ENCODE results near the gene CUX1.
"Not testable (repeated sequence)": the region's sequence is repeated elsewhere in the genome, so short reads cannot be mapped to it uniquely, and the experiment has no call there.

Gene CUX1

DNA sequence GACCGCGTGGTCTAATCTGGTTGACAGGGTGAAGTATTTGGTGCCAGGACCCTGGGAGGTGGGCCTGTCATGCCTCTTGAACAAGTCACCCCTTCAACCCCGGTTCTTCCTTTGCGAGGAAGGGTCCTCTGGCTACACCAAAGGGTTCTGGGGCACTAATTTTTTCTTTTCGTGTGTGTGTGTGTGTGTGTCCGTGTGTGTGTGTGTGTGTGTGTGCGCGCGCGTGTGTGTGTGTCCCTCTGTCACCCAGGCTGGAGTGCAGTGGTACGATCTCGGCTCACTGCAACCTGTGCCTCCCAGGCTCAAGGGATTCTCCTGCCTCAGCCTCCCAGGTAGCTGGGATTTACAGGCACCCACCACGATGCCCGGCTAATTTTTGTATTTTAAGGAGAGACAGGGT is 483.9 kb downstream of the CUX1 start:
- not testable (repeated sequence) for DNase-seq

DNA sequence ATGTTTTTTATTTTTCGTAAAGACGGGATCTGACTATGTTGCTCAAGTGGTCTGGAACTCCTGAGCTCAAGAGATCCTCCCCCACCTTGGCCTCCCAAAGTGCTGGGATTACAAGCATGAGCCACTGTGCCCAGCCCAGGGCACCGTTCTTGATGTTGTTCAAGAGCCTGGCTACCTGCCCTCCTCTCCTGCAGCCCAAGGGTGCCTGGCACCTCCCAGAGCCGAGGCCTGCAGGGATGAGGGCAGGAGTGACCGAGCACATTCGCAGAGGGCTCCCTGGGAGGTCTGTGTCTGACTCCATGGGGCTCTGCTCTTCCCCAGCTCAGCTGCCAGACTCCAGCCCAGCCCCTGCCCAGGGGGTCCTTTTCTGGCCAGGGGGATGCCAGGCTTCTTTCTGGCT is 484.6 kb downstream of the CUX1 start:
- DNase-seq: no peak

DNA sequence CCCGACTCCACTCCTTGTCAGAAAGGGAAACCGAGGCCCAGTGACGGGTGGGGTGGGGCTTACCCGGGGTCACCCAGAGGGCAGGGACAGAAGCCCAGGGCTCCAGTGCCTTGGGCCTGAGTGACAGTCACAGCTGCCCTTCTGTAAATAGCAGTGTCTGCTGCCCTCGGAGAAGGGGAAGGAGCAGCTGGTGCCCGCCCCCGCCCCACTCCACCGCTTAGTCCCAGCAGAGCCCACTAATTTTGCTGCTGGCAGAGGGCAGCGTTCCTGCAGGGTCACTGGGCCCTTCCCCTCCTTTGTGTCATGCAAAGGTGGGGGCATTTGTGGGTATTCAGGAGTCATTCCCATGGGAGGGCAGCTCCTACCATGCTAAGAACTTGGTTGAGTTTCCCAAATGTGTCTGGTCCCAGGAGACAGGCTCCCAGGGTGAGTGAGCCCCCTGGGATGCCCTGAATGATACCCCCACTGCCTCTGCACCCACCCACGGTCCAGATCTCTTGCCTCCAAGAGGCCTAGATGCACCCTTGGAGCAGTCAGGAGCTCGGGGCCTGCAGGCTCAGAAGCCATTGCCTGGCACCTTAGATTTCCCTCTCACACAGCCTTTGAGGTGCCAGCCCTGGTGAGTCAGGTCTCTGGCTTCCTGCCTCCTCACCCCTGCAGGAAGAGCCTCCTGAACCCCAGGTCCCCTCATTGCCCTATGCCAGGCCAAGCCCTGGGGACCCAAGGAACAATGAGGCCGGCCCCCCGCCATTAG is 486.4 kb downstream of the CUX1 start:
- DNase-seq: no peak

DNA sequence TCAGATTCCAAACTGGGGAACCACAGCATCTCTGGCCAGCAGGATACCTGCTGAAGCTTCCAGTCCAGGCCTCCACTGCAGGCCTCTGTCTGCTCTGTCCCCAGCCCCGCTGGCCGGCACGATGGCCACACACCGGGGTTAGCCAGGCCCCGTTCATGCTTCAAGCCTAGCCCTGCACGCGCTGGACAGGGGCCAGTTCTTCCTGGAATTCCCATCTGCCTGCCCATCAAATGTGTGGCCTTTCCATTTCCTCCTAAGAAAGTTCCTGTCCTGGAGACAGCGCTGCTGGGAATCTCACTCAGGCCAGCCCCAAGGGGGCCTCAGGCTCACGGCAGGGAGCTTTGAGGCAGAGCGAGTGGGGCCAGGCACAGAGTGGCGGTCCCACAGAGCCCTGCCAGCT is 487.2 kb downstream of the CUX1 start:
- no peak for DNase-seq

DNA sequence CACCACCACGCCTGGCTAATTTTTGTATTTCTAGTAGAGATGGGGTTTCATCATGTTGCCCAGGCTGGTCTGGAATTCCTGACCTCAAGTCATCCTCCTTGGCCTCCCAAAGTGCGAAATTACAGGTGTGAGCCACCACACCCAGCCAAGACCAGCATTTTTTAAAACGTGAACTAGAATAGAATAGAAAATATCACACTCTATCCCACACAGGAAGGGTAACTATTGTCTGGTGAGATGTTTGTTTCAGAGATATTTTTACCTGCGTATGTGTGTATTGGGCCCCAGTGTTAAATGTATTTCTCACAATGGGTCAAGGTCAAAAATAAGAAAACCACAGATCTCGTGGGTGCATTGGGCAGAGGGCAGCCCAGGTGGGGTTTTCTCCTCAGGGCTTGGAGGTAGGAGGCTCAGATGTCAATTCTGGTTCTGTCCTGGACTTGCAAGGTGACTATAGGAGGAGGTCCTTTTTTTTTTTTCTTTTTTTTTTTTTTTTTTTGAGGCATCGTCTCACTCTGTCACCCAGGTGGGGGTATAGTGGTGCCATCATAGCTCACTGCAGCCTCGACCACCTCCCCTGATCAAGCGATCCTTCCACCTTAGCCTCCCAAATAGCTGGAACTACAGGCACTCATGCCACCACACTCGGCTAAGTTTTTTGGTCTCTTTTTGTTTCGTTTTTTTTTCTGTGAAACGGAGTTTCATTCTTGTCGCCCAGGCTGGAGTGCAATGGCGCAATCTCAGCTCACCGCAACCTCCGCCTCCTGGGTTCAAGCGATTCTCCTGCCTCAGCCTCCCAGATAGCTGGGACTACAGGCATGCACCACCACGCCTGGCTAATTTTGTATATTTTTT is 488.2 kb downstream of the CUX1 start:
- no peak for DNase-seq

DNA sequence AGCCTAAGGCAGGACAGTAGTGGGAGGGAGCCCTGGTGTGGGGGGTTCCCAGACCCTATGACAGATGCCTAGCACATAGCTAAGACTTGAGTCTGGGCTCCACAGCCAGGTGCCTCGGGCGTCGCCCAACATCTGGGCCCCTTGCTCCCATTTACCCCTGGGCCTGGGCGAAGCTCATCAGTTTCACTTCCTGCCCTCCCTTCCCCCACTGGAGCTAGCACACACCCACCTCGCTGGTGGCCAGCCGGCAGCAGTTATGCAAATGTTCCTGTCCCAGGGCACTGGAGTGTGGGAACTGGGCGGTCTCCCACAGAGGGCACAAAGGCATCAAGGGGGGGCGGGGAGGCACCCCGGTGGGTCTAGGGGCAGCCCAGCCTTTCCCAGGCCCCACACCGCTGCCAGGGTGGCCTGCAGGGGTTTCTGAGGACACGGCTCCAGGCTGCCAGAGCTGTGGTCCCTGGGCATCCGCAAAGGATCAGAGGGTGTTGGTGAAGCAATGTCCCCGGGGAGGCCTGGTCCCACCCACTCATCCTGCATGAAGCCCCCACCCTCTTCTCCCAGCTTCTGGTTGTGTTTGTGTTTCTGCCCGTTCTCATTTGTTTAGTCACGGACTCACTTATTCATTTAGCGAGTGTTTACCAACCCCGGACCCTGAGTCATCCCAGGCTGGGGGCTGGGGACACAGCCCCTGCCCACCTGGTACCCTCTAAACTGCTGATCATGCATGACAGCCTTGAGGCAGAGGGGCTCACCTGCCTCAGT is 489.7 kb downstream of the CUX1 start:
- DNase-seq: no peak

DNA sequence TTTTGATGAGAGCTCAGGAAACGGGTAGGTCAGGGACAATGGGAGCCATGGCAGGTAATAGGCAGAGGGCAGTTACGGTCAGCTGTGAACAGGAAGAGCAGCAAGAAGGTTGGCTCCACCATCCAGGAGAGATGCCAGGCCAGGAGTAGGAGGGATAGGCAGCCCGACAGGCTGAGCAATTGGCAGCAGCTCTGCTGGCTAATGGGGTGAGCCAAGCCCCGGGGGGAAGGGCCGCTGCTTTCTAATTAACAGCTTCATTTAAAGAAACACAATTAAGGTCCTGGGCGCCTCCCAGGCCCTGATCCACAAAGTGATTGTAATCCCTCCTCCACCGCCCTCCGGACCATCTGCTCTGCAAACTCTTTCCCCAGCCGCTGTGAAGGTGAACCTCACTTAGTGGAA is 493.0 kb downstream of the CUX1 start:
- no peak for DNase-seq

DNA sequence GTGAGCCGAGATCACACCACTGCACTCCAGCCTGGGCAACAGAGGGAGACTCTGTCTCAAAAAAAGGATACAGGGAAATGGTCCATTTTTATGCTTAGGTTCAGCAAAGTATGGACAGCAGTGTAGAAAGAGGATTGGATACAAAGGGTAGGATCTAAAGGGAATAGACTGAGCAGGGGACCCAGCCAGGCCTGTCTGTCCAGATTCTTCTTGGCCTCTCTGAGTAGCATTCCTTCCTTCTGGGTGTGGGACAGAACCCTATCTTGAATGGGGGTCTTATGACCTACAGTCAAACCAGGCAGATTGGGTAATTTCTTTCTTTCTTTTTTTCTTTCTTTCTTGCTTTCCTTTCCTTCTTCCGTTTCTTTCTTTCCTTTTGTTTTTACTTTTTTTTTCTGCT is 494.9 kb downstream of the CUX1 start:
- DNase-seq: no peak

DNA sequence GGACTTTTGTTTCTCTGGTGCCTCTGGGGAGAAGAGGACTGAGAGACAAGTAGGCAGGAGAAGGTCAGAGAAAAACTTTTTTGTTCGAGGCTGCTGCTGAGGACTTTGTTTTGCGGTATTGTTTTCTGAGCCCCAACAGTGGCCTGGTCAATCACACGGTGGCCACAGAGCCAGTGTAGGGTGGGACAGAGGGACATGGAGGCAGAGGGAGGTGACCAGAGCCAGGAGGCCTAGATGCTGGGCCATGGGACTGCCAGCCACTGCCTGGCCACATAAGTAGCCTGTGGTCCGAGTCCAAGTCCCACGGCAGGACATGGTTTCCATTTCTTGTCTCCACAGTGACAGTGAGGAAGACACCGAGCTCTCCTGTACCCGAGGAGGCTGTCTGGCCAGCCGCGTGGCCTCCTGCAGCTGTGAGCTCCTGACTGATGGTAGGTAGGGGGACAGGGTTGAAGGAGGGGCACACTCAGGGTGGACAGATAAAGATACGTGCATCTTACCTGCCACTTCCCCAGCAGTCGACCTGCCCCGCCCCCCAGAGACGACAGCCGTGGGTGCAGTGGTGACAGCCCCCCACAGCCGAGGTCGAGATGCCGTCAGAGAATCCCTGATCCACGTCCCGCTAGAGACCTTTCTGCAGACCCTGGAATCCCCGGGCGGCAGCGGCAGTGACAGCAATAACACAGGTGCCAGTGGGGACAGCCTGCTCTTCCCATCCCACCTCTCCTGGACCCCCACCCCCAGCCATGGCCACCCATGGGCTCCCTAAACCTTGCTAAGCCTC is 496.8 kb downstream of the CUX1 start:
- no peak for DNase-seq

DNA sequence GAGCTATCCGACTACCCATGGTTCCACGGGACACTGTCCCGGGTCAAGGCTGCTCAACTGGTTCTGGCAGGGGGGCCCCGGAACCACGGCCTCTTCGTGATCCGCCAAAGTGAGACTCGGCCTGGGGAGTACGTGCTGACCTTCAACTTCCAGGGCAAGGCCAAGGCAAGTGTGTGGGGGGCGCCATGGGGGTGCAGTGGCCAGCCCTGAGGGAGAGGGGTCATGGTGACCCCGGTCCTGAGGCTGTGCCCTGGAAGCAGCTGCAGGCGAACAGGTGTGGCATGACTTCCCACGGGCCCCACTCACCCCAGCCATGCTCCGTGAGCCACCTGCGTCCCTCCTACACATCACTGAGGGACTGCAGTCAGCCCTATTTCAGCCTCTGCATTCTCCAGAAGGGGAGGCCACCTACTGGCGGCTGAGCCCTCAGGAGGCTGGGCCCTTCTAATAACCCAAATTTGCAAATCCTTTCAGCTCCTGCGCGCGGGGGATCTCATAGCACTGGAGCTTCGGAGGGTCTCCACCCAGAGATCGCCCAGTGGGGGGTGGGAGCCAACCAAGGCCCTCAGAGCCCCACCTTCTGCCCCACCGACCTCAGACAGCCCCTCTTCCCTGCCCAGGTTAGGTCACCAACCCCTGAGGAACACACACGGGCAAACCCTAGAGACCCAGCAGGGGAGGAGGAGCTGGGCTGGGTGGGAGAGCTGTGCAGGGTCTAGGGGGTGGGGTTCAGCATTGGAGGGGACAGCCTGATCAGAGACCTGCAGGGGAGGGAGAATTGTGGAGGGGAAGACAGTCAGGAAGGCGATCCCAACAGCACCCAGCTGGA is 500.0 kb downstream of the CUX1 start:
- no peak for DNase-seq

DNA sequence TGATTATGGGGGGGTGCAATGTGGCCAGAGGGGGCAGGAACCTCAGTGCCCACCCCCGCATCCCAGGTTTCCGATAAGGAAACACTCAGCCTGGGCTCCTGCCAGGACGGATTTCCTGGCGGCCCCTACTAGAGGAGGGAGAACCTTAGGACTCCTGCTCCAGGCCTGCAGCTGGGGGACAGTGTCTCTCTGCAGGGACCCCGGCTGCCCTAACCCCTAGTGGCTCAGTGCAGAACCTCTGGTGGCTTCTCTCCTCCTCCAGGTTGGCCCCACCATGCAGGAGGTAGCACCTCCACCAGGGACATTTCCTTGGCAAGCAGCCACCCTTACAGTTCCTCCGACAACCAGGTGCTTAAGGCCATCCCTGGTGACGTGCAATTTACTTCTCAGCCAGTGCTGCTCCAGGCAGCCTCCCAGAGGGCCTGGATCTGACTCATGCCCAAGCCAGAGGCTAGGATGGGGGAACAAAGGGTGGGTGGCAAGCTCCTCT is 501.1 kb downstream of the CUX1 start:
- no peak for DNase-seq

DNA sequence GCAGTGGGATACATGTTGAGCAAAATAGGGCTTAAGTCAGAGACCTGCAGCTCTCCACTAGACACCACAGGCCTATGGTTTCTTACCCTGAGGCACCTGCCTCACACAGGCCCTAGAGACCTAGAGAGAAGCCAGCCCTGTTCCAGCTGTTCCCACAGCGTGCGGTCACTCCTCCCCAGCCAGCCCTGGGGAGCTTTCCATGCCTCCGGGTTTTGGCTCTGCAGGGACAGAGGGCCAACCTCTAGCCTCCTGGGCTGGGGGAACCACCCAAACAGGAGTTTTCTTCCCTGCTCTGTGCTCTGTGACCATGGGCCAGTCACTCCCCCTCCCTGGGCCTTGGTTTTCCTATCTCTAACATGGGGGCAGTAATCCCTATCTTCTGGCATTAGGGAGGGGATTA is 502.2 kb downstream of the CUX1 start:
- no peak for DNase-seq

DNA sequence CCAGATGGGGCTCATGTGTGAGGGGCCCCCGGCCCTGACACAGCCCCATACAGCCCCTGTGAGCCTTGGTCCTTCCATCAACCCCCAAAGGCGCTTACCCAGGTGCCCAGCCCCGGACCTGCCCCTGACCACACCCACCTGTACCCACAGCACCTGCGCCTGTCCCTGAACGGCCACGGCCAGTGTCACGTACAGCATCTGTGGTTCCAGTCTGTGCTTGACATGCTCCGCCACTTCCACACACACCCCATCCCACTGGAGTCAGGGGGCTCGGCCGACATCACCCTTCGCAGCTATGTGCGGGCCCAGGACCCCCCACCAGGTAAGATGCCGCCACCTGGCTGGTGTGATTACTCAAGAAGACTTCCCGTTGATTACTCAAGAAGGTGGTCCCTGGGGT is 502.8 kb downstream of the CUX1 start:
- DNase-seq: no peak

DNA sequence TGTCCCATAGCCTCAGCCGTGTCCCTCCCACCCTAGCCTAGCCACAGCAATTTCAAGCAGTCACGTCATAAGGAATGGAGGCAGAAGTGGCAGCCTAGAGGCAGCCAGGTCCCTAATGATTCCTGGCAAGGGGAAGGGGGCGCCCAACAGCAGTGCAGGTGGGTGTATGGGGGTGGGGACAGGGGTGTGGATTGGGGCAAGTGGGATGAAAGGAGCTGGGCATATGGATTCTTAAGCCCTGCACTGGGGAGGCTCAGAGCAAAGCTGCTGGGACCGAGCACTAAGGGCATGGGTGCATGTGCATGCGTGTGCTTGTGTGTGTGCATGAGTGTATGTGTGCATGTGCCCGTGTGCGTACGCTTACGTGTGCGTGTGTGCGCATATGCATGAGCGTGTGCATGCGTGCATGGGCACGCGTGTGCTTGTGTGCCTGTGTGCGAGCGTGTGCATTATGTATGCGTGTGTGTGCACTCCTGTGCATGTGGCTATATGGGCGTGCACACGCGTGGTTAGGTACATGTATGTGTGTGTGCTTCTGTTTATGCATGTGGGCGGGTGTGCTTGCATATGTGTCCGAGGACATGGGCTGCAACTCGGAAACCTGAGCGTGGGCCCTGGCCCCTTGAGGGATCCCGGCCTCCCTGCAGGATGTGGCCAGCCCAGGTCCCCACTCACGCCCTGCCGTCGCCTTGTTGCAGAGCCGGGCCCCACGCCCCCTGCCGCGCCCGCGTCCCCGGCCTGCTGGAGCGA is 503.4 kb downstream of the CUX1 start:
- DNase-seq: no peak

DNA sequence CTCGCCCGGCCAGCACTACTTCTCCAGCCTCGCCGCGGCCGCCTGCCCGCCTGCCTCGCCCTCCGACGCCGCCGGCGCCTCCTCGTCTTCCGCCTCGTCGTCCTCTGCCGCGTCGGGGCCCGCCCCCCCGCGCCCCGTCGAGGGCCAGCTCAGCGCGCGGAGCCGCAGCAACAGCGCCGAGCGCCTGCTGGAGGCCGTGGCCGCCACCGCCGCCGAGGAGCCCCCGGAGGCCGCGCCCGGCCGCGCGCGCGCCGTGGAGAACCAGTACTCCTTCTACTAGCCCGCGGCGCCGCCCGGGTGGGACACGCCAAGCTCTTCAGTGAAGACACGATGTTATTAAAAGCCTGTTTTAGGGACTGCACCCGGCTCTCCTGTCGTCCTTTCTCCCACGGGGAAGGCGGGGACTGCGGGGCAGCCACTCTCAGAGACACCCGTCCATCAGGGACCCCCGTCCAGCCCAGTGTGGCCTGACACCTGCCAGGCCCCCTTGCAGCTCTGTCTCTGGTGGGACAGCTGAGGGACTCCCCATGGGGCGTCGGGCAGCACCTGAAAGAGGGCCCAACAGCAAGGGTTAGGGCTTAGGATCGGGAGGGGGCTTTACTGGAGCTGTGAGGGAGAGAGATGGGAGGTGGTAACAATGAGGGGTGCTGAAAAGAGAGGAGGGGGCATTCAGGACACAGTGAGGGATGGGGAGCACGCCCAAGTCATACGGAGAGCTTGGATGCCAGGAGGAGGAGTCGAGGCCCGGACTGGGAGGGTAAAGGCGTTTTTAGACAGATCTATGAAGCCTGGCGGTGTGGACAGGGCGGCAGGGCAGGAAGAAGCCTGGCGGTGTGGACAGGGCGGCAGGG is 504.1 kb downstream of the CUX1 start:
- no peak for DNase-seq

DNA sequence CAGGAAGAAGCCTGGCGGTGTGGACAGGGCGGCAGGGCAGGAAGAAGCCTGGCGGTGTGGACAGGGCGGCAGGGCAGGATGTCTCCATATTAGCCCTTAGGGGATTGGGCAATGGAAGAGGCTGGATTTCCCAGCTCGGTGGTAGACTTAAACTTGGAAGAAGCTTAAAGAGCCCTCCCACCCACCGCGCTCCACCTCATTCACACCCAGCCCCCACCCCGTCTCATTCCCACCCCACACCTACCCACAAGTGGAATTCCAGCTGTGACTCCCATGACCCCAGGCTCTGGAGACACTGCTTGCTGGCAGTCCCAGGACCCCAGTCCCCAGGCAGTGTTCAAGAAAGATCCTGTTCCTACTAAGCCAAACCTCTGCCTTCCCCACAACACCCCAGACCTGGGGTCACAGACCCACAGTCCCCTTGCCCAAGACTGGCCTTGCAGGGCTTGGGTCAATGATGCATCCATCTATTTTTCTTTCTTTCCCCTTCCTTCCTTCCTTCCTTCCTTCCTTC is 504.8 kb downstream of the CUX1 start:
- DNase-seq: no peak

DNA sequence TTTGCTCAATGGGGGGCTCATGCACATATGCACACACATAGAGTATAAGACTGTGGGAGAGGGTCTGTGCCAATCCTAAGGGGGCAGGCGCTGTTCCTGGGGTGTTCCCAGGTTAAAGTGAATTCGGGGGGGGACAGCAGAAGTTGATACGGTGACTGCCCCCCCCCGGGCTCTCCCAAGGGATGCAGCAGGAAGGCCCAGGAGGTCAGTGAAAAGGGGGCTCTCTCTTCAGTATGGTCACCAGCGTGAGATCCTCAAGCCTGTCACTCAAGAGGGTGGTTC is 506.4 kb downstream of the CUX1 start:
- no peak for DNase-seq

DNA sequence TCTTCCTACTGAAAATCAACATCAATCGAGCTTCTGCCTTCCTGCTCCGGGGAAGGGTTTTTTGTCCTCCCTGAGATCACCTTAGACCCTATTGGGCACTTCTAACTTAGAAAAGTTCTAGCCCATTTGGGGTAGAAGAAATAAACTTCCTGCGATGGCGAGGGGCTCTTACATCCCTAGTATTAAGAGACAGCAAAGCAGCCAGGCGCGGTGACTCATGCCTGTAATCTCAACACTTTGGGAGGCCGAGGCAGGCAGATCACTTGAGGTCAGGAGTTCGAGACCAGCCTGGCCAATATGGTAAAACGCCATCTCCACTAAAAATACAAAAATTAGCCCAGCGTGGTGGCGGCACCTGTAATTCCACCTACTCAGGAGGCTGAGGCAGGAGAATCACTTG is 507.7 kb downstream of the CUX1 start:
- not testable (repeated sequence) for DNase-seq

DNA sequence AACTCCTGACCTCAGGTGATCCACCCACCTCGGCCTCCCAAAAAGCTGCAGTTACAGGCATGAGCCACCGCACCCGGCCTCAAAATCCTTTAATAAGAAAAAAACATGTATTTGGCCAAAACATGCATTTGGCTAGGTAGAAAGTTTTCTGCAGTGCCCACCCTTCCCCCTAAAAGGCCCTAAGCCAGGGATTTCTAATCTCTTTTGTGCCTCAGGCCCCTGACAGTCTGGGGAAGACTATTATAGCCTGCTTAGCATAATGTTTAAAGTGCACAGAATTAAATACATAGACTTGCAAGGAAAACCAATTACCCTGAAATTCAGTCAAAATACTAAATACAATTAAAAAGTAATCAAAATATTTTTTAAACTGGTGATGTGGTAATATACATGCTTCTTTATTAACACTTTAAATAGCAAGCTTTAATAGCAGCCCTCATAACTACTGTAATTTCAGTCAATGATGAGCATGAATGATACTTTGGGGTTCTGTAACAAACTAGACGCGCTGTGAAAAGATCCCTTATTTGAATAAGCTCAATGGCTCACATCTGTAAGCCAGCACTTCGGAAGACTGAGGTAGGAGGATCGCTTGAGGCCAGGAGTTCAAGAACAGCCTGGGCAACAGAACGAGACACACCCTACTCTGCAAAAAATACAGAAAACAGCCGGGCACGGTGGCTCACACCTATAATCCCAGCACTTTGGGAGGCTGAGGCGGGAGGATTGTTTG is 508.9 kb downstream of the CUX1 start:
- no peak for DNase-seq
